Measurements from ENCODE around the gene PHACTR3. TPM values are rescaled to one million over a fixed set of nuclear protein-coding genes. Genes with fewer than 3 reads are reported as not detected.

Gene PHACTR3
- total RNA-seq, 1 experiment from 2014 or later: not detected

- Histone ChIP-seq H3K27me3 (ENCODE audit: insufficient read depth, low read length) (peaks cover 29% of the 10 kb centered on the region), H3K79me2 (ENCODE audit: insufficient read depth, low read length) (no peaks in the 10 kb centered on the region), H3K36me3 (ENCODE audit: control insufficient read depth in 1 of 2, insufficient read depth in 2 of 2, low read length in 2 of 2) (no peaks in the 10 kb centered on the region), H3K4me2 (ENCODE audit: low read length) (no peak overlapping the region), H2AFZ (ENCODE audit: low read depth, low read length, poor library complexity, severe bottlenecking) (no peak overlapping the region), H3K4me1 (ENCODE audit: control insufficient read depth in 1 of 2, insufficient read depth in 2 of 2, low read length in 2 of 2) (no peaks in the 10 kb centered on the region), H3K27ac (ENCODE audit: low read depth, low read length) (no peak overlapping the region), H3K9me2 (ENCODE audit: insufficient read depth) (no peaks in the 10 kb centered on the region), H3K9me3 (ENCODE audit: control insufficient read depth in 1 of 2, insufficient read depth in 1 of 2, low read depth in 1 of 2, low read length in 2 of 2) (no peaks in the 10 kb centered on the region), H3K9ac (ENCODE audit: low read length) (no peak overlapping the region), H3K4me3 (replicated peaks in 1 of 2; ENCODE audit: low read depth in 1 of 2, low read length in 2 of 2) (no peak overlapping the region), H4K20me1 (ENCODE audit: insufficient read depth) (no peaks in the 10 kb centered on the region)
- intact Hi-C loops (cut with micrococcal nuclease): no loop called here
- CTCF ChIA-PET: interaction anchor here (1.3 kb wide), 1 partner anchor 25 kb away, joined by 4 read pairs; no protein-coding TSS in a partner anchor
- BruUV-seq (replicated peaks): no TSS peak
- POLR2A ChIA-PET: no interaction called here
- RAD21 ChIA-PET (ENCODE audit: low non-redundant PET in 1 of 2, low total read pairs in 2 of 2, uncharacterized antibody in 2 of 2, unreplicated experiment in 2 of 2): no interaction called here
- TF ChIP-seq EZH2 (IDR thresholded peaks at IDR 0.05): no peak
- no peak for TF ChIP-seq FOSL1 (IDR thresholded peaks at IDR 0.05; ENCODE audit: low read depth)
- no peak for TF ChIP-seq POLR2A (IDR thresholded peaks at IDR 0.05; ENCODE audit: borderline replicate concordance, extremely low read depth, insufficient read depth, insufficient read length)
- TF ChIP-seq SP1 (IDR thresholded peaks at IDR 0.05; ENCODE audit: low read depth): no peak
- TF ChIP-seq REST (IDR thresholded peaks at IDR 0.05; ENCODE audit: low read depth): no peak
- no peak for TF ChIP-seq ZNF274 (IDR thresholded peaks at IDR 0.05; ENCODE audit: low read depth, low read length)
- no peak for TF ChIP-seq ZBTB33 (IDR thresholded peaks at IDR 0.05; ENCODE audit: extremely low read depth, insufficient replicate concordance, low read length)
- no peak for TF ChIP-seq POLR2AphosphoS5 (IDR thresholded peaks at IDR 0.05; ENCODE audit: low read depth, low read length)
- no peak for TF ChIP-seq EZH2phosphoT487 (IDR thresholded peaks at IDR 0.05; ENCODE audit: borderline replicate concordance)
- ATAC-seq (no peak), DNase-seq (ENCODE audit: low read depth, low spot score) (no peak)
Observed at GRCh38 chr20:59622496-59622895, 18.2 kb downstream of the PHACTR3 start.

Data from HCT116 (cell line).